Panc1 (cell line): ENCODE measurements around the gene VSIG8.

ENCODE experiments used
- CTCF ChIP-seq: fragments of 450-650 bp; IDR thresholded peaks from 2 replicates; pipeline ENCODE4 v1.5.1; 2017; ENCODE audit warnings: mild to moderate bottlenecking
- POLR2AphosphoS5 ChIP-seq: IDR thresholded peaks from 2 replicates; pipeline ENCODE4 v1.6.1; 2012; ENCODE audit warnings: mild to moderate bottlenecking, low read depth, low read length, moderate library complexity
- REST ChIP-seq, 2 experiments: IDR thresholded peaks; 2 replicates each; pipeline ENCODE4 v1.6.1; 2011 to 2012; ENCODE audit warnings: low read depth in 2 of 2, control low read depth in 1 of 2, low read length in 1 of 2, mild to moderate bottlenecking in 1 of 2, moderate library complexity in 1 of 2; ENCODE audit not compliant: insufficient read depth in 1 of 2
- SIN3A ChIP-seq: IDR thresholded peaks from 2 replicates; pipeline ENCODE4 v1.6.1; 2012; ENCODE audit warnings: low read depth, mild to moderate bottlenecking, low read length, moderate library complexity, borderline replicate concordance; ENCODE audit not compliant: insufficient read depth
- TCF7L2 ChIP-seq: IDR thresholded peaks from 2 replicates; pipeline ENCODE4 v1.6.1; 2011; ENCODE audit warnings: mild to moderate bottlenecking, low read depth, low read length, inconsistent platforms

- TF ChIP-seq CTCF (no peak), SIN3A (no peak), POLR2AphosphoS5 (no peak), REST (IDR thresholded peaks at IDR 0.05; ENCODE audit: insufficient read depth in 1 of 2, low read depth in 2 of 2, low read length in 1 of 2) (no peak), TCF7L2 (no peak)
Measured at GRCh38 chr1:159879136-159879535, 16.7 kb upstream of the VSIG8 start.
